Endometrial microvascular endothelial cells (primary cell): ENCODE data around the gene PSMB10. TPM values are rescaled to one million over a fixed set of nuclear protein-coding genes. Genes with fewer than 3 reads are reported as not detected.

ENCODE experiments used
- in situ Hi-C: cut with HindIII; loops from 2 replicates; pipeline ENCODE4 v1.10.0; 2017; ENCODE audit warnings: low sequenced_read_pairs, low pct_unique_long_range_greater_than_20kb; ENCODE audit errors: inconsistent ontology term
- total RNA-seq: library from RNA; depleted of rRNA; stranded (reverse); fragments of >200 nt; gene quantifications from one replicate; pipeline ENCODE4 v1.2.3, GENCODE V29; 2015; ENCODE audit errors: inconsistent ontology term

Gene PSMB10
- total RNA-seq, 1 donor from 2014 or later, result 71.2 TPM

- in situ Hi-C loops, result no loop called here
Observed at GRCh38 chr16:67914758-67915495, 21.7 kb downstream of the PSMB10 start.

GRCh38 chr16:67910158-67910557 is 26.5 kb downstream of the PSMB10 start:
- in situ Hi-C loops, result no loop called here

- in situ Hi-C loops, result no loop called here
Observed at GRCh38 chr16:67909056-67909742, 27.5 kb downstream of the PSMB10 start.

GRCh38 chr16:67907397-67908180 is 29.1 kb downstream of the PSMB10 start:
- in situ Hi-C loops, result no loop called here

DNA sequence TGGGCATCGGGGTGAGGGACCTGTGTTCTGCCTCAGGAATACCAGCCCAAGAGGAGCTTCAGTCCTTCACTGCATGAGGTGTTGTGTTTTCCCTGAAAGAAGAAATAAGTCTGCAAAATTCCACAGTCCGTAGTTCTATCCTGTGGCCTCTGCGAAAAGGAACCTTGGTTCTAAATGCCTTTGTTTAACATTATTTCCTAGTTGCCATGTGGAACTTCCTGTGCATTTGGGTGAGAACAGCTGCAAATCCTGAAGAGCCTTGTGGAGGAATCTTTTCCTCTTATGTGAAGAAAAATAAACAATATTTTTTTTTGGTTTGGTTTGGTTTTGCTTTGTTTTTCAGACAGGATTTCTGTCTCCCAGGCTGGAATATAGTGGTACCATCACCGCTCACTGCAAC is 33.8 kb downstream of the PSMB10 start:
- in situ Hi-C loops, result no loop called here

DNA sequence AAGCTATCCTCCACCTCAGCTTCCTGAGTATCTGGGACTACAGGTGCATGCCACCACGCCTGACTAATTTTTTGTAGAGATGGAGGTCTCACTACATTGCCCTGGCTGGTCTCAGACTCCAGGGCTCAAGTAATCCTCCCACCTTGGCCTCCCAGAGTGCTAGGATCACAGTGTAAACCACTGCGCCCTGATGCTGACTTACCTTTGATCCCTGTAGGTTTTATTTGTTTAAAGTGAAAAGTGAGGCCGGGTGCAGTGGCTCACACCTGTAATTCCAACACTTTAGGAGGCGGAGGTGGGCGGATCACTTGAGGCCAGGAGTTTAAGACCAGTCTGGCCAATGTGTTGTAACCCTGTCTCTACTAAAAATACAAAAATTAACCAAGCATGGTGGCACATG is 34.9 kb downstream of the PSMB10 start:
- in situ Hi-C loops, result no loop called here

- in situ Hi-C loops, result loop anchor here (25.0 kb wide), 1 partner anchor 115 kb away; the partner anchor contains the start of genes DDX28, DPEP2NB and DUS2
Observed at GRCh38 chr16:67897231-67897630, 39.4 kb downstream of the PSMB10 start.

DNA sequence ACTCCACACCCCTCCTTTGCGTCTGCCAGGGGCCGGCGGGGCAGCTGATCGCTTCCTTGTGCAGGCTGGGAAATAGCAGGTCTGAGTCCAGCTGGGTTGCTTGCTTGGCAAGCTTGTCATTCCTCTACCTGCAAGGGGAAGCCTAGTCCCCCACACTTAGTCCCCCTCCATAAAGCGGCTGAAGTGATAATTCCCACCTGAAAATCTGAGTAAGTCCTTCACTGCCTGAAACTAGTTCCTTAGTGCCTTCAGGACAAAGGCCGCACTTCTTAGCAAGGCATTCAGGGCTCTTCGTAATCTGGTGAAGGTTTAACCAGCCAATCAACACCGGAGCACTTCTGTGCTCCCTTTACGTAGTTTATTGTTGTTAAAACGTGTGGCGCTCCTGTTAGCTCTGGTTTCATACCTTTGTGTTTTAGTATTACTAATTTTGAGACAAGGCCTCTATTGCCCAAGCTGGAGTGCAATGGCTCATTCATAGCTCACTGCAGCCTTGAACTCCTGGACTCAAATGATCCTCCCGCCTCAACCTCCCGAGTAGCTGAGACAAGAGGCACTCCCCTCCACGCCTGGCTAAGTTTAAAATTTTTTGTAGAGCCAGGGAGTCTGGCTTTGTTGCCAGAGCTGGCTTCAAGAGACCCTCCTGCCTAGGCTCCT is 42.8 kb downstream of the PSMB10 start:
- in situ Hi-C loops, result loop anchor here (25.0 kb wide), 1 partner anchor 118 kb away; the partner anchor contains the start of genes DDX28, DPEP2NB and DUS2

DNA sequence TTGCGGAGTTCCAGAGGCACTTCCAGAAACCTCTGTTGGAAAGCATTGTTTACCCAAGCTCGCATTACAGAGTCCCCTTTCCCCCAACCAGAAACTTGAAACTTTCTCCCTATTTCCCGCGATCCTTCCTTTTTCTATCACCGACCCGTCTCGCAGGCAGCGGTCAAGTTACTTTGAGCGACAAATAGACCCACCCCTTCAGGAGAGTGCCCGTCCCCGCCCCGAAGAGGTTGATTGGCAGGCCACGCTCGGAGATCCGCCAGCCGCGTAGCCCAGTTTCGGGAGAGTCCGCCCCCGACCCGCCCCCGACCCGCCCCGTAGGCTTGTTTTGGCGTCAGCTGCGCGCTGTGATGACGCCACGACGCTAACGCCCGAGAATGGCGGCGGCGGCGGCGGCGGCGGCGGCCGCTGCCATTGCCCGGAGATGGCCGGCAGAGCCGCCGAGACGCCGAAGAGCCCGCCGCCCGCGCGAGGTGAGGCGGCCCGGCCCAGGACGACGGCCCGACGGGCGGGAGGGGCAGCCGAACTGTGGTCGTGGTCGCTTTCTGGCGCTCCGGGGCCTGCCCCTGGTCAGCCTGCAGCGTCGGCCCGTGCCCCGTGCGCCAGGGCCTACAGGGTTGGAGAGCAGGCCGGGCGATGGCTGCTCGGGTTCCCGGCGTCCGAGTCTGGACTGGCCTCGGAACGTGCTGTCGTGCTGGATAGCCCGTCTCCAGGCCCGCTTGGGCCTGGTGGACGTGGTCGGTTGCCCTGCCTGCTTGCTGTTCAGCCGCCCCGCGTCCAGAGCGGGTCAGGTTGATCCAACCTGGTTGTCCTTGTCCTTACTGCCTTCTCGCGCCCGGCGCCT is 43.5 kb downstream of the PSMB10 start, which contains the start of gene PSKH1:
TSS of gene PSKH1 (plus strand) at position 356 of the 844 bp plus-strand sequence. CDS start 15,496 bp downstream, outside the sequence.
- in situ Hi-C loops, result loop anchor here (25.0 kb wide), 1 partner anchor 119 kb away; the partner anchor contains the start of genes DDX28, DPEP2NB and DUS2

- in situ Hi-C loops, result loop anchor here (25.0 kb wide), 1 partner anchor 120 kb away; the partner anchor contains the start of genes DDX28, DPEP2NB and DUS2
Observed at GRCh38 chr16:67892375-67892774, 44.3 kb downstream of the PSMB10 start.

GRCh38 chr16:67888331-67888730 is 48.3 kb downstream of the PSMB10 start:
- in situ Hi-C loops, result loop anchor here (25.0 kb wide), 1 partner anchor 124 kb away; the partner anchor contains the start of genes DDX28, DPEP2NB and DUS2

DNA sequence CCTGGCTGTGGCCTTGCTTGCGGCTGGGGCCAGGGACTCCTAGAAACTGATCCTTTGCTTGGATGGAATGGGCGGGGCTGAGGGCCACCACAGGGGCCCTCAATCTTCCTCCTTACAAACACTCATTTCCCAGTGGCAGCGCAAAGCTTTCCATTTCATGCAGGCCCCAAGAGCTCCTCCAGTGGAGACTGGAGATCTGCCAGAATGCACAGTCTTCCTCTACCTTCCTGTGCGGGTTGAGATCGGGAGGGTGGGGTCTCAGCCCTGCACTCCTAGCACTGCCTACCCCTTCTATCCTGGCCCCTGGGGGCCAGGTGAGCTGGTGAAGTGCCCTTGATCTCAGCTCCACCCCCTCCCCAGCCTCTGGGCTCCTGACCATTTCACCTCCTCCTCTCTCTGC is 50.3 kb downstream of the PSMB10 start:
- in situ Hi-C loops, result loop anchor here (25.0 kb wide), 1 partner anchor 126 kb away; the partner anchor contains the start of genes DDX28, DPEP2NB and DUS2

DNA sequence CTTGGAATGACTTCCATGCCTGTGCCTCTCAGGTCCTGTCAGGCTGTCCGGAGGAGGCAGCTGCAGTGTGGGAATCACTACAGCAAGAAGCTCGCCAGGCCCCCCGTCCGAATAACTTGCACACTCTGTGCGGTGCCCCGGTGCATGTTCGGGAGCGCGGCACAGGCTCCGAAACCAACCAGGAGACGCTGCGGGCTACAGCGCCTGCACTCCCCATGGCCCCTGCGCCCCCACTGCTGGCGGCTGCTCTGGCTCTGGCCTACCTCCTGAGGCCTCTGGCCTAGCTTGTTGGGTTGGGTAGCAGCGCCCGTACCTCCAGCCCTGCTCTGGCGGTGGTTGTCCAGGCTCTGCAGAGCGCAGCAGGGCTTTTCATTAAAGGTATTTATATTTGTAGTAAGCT is 50.7 kb downstream of the PSMB10 start:
- in situ Hi-C loops, result loop anchor here (25.0 kb wide), 1 partner anchor 126 kb away; the partner anchor contains the start of genes DDX28, DPEP2NB and DUS2

DNA sequence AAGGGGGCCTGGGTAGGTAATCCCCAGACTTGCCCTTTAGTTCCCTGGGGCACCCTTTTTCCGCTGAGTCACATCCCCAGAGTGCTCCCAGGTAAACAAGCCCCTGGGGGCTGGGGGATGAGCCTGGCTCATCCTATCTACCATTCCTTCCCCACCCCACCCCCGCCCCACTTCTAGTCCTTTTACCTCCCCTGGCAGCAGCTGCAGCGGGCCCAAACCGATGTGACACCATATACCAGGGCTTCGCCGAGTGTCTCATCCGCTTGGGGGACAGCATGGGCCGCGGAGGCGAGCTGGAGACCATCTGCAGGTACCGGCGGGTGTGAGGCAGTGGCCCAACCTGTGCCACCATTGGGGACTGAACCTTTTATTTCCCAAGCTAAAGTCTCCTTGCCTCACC is 51.1 kb downstream of the PSMB10 start:
- in situ Hi-C loops, result loop anchor here (25.0 kb wide), 1 partner anchor 127 kb away; the partner anchor contains the start of genes DDX28, DPEP2NB and DUS2

GRCh38 chr16:67884684-67885083 is 52.0 kb downstream of the PSMB10 start, which contains the start of gene NRN1L:
Gene NRN1L, plus strand, starts transcription at chr16:67884885. Its CDS starts 19 bp downstream, at chr16:67884904.
- in situ Hi-C loops, result loop anchor here (25.0 kb wide), 1 partner anchor 128 kb away; the partner anchor contains the start of genes DDX28, DPEP2NB and DUS2
